Skeletal muscle satellite cell (primary cell): ENCODE results near the gene NRAP.

Source experiments
- H3K27me3 ChIP-seq: 2 replicates; pipeline ENCODE4 v1.7.0; 2013; ENCODE audit warnings: low read length; ENCODE audit not compliant: control insufficient read depth, insufficient read depth
- H3K36me3 ChIP-seq: 2 replicates; pipeline ENCODE4 v1.7.0; 2013; ENCODE audit warnings: mild to moderate bottlenecking, control low read depth, low read length; ENCODE audit not compliant: insufficient read depth
- H3K4me1 ChIP-seq: 2 replicates; pipeline ENCODE4 v1.7.0; 2013; ENCODE audit warnings: low read length; ENCODE audit not compliant: control insufficient read depth, insufficient read depth
- H3K4me2 ChIP-seq: 2 replicates; pipeline ENCODE4 v1.7.0; 2013; ENCODE audit warnings: mild to moderate bottlenecking, low read length
- H3K4me3 ChIP-seq: 2 replicates; pipeline ENCODE4 v1.7.0; 2013; ENCODE audit warnings: low read length
- H3K9ac ChIP-seq: 2 replicates; pipeline ENCODE4 v1.7.0; 2013; ENCODE audit warnings: mild to moderate bottlenecking, low read depth, low read length, moderate library complexity
- H3K9me3 ChIP-seq: replicated peaks from 2 replicates; pipeline ENCODE4 v1.7.0; 2013; ENCODE audit warnings: mild to moderate bottlenecking, control low read depth, low read length

Gene NRAP

DNA sequence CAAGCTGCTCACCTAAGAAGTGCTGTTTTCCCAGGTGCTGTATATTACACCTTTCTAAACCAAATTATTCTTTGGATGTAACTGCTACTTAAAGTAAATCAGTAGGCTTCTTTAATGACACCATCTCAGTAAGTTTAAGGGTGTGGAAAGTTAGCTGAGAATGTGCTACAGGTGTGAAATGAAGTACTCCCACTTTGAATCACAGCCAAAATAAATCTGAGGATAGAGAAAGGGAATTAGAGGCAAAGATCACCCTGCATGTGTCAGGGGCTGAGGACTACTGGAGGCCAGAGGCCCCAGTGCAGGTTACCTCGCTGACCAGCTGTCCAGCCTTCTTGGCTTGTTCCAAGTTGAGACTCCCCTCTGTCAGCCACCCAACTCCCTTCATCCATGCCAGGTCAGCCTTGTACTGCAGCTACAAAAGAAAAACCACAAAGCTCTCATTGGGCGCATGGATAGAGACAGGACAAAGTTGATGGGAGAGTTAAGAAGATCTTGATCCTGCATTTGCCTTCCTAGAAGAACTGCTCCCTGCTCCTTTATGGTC, 35.2 kb downstream of the NRAP start:
- no peaks in the 10 kb centered on the region for H3K4me1 ChIP-seq
- H3K9me3 ChIP-seq, result no peaks in the 10 kb centered on the region
- H3K4me3 ChIP-seq, result no peak overlapping the region
- H3K27me3 ChIP-seq, result no peaks in the 10 kb centered on the region
- no peak overlapping the region for H3K9ac ChIP-seq
- no peaks in the 10 kb centered on the region for H3K36me3 ChIP-seq
- H3K4me2 ChIP-seq, result no peak overlapping the region

DNA sequence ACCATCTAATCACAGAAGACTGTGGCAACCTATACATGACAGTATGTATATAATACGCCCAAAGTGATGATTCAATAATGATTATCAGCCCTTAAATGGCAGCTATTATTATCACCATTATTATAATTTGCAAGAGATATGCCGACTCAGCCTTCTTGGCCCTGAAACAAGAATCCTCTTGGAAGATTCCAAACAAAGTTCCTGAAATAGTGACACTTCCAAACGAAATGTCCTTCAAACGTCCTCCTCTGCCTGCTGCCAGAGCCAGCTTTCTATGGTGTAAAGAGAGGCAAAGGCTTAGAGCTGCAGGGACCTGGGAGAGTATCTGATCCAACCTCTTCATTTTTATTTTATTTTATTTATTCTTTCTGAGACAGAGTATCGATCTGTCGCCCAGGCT, 36.0 kb downstream of the NRAP start:
- Histone ChIP-seq H3K4me2 (no peak overlapping the region), H3K27me3 (no peaks in the 10 kb centered on the region)

DNA sequence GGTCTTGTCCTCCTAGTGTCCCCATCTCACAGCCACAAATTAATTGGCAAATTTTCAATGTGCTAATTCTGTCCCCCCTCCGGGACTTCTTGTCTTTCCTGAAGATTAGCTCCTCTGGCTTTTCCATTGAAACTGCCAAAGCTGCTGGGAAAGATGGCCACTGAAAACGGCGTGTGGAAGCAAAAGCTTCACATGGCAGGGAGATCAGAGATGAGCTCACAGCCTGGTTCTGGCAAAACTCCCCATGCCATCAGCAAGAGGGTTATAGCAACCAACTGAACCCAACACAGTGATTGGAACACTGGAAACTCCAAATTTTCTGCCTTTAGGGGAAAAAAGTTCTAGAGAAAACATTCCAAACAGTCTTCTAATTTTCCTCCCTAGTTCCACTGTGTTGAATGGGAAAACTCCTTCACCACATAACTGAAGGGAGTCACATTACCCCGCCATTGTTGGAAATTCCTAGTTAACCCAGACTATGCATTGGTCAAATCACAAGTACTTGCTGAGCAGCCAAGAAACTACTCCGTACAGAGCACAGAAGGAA, 37.0 kb downstream of the NRAP start:
- Histone ChIP-seq H3K27me3 (no peaks in the 10 kb centered on the region), H3K4me1 (no peaks in the 10 kb centered on the region), H3K9me3 (no peaks in the 10 kb centered on the region), H3K36me3 (no peaks in the 10 kb centered on the region), H3K4me3 (no peak overlapping the region), H3K4me2 (no peak overlapping the region), H3K9ac (no peak overlapping the region)

More for the DNA sequence above, 36.0 kb downstream of the NRAP start:
- Histone ChIP-seq H3K4me3 (no peak overlapping the region), H3K9ac (no peak overlapping the region), H3K9me3 (no peaks in the 10 kb centered on the region), H3K36me3 (no peaks in the 10 kb centered on the region), H3K4me1 (no peaks in the 10 kb centered on the region)

DNA sequence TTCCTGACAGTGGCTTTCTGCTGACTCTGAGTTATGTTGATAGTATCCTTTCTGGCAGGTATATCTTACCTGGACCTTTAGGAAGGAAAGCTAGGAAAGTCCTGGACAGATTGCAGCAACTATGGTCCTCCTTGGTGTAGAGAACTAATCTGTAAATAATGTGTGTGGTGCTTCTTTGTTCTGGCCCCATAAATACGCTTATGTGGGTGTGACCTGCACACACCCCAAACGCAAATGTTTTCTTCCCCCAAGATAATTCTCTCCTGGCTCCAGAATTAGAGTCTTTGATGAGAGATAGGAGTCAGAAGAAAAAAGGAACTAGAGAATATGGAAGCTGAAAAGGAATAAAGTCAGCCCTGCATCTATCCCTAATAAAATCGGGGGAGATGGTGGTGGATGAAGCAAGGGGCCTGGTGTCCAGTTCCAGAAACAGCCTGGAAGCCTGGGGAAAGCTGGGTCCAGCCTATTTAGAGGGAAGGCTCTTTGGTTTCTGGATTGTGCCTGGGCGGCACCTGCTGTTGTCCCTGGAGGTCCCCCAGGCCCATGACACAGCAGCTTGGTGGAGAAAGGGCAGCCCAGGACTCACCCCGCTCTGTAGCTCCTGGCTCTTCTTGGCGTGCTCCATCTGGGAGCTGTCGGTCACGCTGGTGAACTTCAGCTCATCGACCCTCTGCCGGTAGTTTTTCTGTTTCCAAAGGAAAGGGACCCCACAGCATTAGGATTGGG, 38.2 kb downstream of the NRAP start:
- Histone ChIP-seq H3K4me1 (no peaks in the 10 kb centered on the region), H3K27me3 (no peaks in the 10 kb centered on the region), H3K36me3 (no peaks in the 10 kb centered on the region), H3K4me3 (no peak overlapping the region), H3K9me3 (no peaks in the 10 kb centered on the region), H3K4me2 (no peak overlapping the region), H3K9ac (no peak overlapping the region)

DNA sequence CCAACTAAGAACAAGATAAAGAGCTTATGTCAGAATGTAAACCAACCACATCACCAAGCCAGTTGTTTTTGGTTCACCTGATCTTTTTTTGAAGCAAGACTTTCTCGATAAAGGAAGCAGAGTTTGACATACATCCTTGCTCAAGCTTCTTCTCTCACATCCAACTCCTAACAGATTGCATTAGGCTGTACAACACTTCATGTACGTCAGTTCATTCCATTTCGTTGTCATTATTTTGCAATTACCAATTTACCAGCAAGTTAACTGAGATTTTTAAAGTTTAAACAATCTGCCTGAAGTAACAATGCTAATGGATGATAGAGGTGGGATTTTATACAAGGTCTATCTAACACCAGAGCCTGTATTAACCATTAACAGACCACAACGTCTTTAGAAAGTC, 41.0 kb downstream of the NRAP start:
- no peak overlapping the region for H3K9ac ChIP-seq
- H3K9me3 ChIP-seq, result no peaks in the 10 kb centered on the region
- no peaks in the 10 kb centered on the region for H3K36me3 ChIP-seq
- H3K4me2 ChIP-seq, result no peak overlapping the region
- H3K27me3 ChIP-seq, result no peaks in the 10 kb centered on the region
- H3K4me1 ChIP-seq, result no peaks in the 10 kb centered on the region
- no peak overlapping the region for H3K4me3 ChIP-seq

DNA sequence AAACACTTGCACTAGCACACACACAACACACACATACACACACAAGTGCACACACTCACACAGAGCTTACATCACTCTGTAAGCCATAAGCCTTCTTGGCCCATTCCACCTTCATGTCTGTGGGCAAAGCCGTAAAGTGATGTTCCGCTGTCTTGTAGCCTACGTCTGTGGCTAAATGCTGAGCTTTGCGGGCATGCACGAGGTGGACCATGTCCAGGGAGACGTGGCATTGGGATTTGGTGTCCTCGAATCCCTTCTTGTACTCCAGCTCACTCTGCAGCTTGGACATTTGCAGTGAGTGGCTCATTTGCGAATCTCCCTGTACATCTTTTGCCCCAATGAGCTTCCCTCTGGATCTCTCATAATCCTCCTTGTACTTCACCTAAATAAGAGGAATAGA, 42.0 kb downstream of the NRAP start:
- Histone ChIP-seq H3K9me3 (no peaks in the 10 kb centered on the region), H3K4me1 (no peaks in the 10 kb centered on the region), H3K9ac (no peak overlapping the region), H3K4me2 (no peak overlapping the region), H3K27me3 (no peaks in the 10 kb centered on the region), H3K36me3 (no peaks in the 10 kb centered on the region), H3K4me3 (no peak overlapping the region)

DNA sequence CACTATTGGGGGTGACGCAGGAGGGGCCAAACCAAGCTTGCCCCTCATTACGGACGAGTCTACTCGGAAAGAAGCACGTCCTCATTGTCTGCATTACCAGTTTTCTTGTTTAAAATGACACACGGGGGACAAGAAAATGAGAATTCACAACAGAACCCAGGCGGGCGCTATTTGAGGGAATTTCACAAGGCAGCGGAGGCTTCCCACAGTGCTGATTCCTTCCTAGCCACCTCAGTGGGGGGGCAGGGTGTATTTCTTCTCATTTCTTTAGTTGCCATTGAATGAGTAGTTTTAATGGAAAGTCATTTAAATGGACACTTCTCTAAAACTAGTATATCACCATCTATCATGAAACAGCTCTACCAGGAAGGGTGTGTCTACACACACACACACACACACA, 42.9 kb downstream of the NRAP start:
- no peaks in the 10 kb centered on the region for H3K9me3 ChIP-seq
- H3K27me3 ChIP-seq, result no peaks in the 10 kb centered on the region
- no peaks in the 10 kb centered on the region for H3K36me3 ChIP-seq
- no peak overlapping the region for H3K4me2 ChIP-seq
- H3K9ac ChIP-seq, result no peak overlapping the region
- H3K4me3 ChIP-seq, result no peak overlapping the region
- H3K4me1 ChIP-seq, result no peaks in the 10 kb centered on the region

DNA sequence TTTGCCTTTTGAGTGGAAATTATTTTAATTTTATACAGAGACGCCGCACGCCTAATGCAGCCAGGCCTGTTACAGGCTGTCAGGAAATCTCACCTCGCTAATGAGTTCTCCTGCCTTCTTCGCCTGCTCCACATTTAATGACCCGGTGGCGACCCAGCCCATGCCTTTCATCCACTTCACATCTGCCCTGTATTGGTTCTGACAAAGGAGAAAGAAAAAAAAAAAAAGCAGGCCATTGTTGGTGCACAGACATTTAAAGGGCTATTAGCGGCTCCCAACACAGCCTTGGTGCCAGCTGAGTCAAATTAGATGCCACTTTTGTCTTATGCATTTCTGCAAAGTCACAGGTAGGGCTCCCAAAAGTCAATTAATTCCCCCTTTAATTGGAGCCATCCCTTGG, 43.3 kb downstream of the NRAP start:
- Histone ChIP-seq H3K4me3 (no peak overlapping the region), H3K9ac (no peak overlapping the region), H3K4me2 (no peak overlapping the region), H3K27me3 (no peaks in the 10 kb centered on the region), H3K4me1 (no peaks in the 10 kb centered on the region), H3K9me3 (no peaks in the 10 kb centered on the region), H3K36me3 (no peaks in the 10 kb centered on the region)

DNA sequence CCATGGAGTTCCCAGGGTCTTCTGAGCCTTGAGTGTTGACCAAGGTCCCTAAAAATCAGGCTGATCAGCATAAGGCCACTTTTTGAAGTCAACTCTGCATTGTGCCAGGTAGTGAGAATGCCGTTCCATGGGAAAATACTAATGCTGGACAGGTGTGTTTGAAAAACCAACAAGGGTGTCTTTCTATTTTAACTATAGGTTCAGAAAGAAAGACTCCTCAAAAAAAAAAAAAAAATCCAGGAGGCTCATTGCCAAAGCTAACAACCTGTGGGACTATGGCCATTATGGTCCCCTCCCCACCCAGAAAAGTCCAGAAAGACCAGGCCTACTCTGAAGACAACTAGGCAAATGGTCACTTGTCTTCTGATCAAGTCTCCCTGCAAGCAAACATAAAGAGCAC, 44.4 kb downstream of the NRAP start:
- H3K4me3 ChIP-seq, result no peak overlapping the region
- H3K27me3 ChIP-seq, result no peaks in the 10 kb centered on the region
- no peaks in the 10 kb centered on the region for H3K9me3 ChIP-seq
- no peaks in the 10 kb centered on the region for H3K4me1 ChIP-seq
- no peaks in the 10 kb centered on the region for H3K36me3 ChIP-seq
- no peak overlapping the region for H3K9ac ChIP-seq
- no peak overlapping the region for H3K4me2 ChIP-seq

DNA sequence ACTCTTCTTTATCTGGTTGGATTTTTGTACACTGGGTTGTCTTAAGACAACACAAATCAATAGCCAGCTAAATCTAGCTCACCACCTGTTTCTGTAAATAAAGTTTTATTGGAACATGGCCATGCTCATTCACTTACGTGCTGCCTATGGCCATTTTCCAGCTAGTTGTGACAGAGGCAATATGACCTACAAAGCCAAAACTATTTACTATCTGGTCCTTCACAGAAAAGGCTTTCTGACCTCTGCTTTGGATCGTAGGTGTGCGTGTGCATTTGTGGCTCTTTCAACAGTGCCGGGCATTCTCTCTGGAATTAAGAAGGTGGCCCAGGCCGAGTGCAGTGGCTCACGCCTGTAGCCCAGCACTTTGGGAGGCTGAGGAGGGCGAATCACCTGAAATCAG, 45.5 kb downstream of the NRAP start:
- Histone ChIP-seq H3K4me3 (no peak overlapping the region), H3K27me3 (no peaks in the 10 kb centered on the region), H3K9me3 (no peaks in the 10 kb centered on the region), H3K4me1 (no peaks in the 10 kb centered on the region), H3K4me2 (no peak overlapping the region), H3K9ac (no peak overlapping the region), H3K36me3 (no peaks in the 10 kb centered on the region)

DNA sequence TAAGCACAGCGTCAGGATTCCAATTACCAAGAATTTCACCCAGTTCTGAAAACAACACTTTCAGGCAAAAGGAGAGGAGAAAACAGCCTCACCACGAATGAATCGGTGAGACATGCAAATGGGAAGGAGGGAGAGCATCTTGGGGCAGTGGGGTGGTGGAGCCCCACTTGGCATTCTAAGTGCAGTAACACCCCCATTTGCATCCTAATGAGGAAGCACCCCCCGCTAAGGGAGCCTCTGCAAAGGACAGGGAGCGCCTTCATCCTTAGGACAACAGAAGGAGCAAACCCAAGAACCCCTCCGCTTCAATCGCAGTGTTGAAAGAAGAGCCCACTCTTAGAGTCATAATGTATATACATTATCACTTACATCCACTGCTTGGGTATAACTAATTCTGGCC, 46.8 kb downstream of the NRAP start:
- no peak overlapping the region for H3K4me2 ChIP-seq
- H3K9ac ChIP-seq, result no peak overlapping the region
- H3K4me1 ChIP-seq, result no peaks in the 10 kb centered on the region
- H3K4me3 ChIP-seq, result no peak overlapping the region
- H3K27me3 ChIP-seq, result no peaks in the 10 kb centered on the region
- no peaks in the 10 kb centered on the region for H3K9me3 ChIP-seq
- no peaks in the 10 kb centered on the region for H3K36me3 ChIP-seq
